ENCODE data around the gene OCLN. TPM values are rescaled to one million over a fixed set of nuclear protein-coding genes. Genes with fewer than 3 reads are reported as not detected.

Gene OCLN
- total RNA-seq, 1 donor from 2014 or later: 15.3 TPM

DNA sequence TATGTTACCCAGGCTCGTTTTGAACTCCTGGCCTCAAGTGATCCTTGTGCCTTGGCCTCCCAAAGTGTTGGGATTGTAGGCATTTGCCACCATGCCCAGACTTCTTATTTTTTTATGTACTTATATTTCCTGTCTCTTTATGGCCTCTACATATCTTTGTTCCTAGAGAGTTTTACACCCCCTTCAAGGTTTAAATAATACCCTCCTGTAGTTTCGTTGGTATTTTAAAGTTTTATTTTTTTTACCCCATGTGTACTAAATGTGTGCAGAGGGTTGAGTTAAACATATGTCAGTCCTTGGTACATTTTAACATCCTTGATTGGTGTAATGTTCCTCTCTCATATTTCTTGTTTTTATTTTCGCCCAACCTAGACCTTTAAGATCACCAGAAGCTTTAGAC, 29.4 kb downstream of the OCLN start:
- Histone ChIP-seq H4K20me1 (ENCODE audit: insufficient read depth, low read length) (no peaks in the 10 kb centered on the region), H3K27ac (ENCODE audit: low read depth, low read length) (no peak overlapping the region), H3K79me2 (ENCODE audit: insufficient read depth, low read length) (no peaks in the 10 kb centered on the region), H3K9ac (ENCODE audit: low read length) (no peak overlapping the region), H3K4me2 (ENCODE audit: low read length) (no peak overlapping the region), H2AFZ (ENCODE audit: low read depth, low read length) (no peak overlapping the region), H3K4me1 (ENCODE audit: insufficient read depth, low read length) (peaks cover 10% of the 10 kb centered on the region), H3K36me3 (ENCODE audit: insufficient read depth, low read length) (no peaks in the 10 kb centered on the region), H3K4me3 (ENCODE audit: insufficient read depth, low read depth, low read length) (no peak overlapping the region), H3K27me3 (ENCODE audit: insufficient read depth, low read length) (no peaks in the 10 kb centered on the region), H3K9me3 (ENCODE audit: insufficient read depth, low read depth, low read length) (no peaks in the 10 kb centered on the region)
- Mint-ChIP-seq H3K36me3 (ENCODE audit: low read depth, unreplicated experiment) (peaks cover 3% of the 10 kb centered on the region), H3K4me3 (ENCODE audit: unreplicated experiment) (no peak overlapping the region), H3K27me3 (ENCODE audit: low read depth, unreplicated experiment) (no peaks in the 10 kb centered on the region), H3K9me3 (ENCODE audit: unreplicated experiment) (no peaks in the 10 kb centered on the region), H3K4me1 (ENCODE audit: low read depth, unreplicated experiment) (peaks cover 5% of the 10 kb centered on the region), H3K27ac (ENCODE audit: unreplicated experiment) (no peak overlapping the region)
- DNase-seq (ENCODE audit: low read depth) (no peak), FAIRE-seq (no peak)
- no peak for TF ChIP-seq EZH2 (IDR thresholded peaks at IDR 0.05; ENCODE audit: insufficient read depth, low read length)
- TF ChIP-seq, protein P1, sequence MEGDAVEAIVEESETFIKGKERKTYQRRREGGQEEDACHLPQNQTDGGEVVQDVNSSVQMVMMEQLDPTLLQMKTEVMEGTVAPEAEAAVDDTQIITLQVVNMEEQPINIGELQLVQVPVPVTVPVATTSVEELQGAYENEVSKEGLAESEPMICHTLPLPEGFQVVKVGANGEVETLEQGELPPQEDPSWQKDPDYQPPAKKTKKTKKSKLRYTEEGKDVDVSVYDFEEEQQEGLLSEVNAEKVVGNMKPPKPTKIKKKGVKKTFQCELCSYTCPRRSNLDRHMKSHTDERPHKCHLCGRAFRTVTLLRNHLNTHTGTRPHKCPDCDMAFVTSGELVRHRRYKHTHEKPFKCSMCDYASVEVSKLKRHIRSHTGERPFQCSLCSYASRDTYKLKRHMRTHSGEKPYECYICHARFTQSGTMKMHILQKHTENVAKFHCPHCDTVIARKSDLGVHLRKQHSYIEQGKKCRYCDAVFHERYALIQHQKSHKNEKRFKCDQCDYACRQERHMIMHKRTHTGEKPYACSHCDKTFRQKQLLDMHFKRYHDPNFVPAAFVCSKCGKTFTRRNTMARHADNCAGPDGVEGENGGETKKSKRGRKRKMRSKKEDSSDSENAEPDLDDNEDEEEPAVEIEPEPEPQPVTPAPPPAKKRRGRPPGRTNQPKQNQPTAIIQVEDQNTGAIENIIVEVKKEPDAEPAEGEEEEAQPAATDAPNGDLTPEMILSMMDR (IDR thresholded peaks at IDR 0.05; ENCODE audit: insufficient read depth, low read depth, low read length): no peak

DNA sequence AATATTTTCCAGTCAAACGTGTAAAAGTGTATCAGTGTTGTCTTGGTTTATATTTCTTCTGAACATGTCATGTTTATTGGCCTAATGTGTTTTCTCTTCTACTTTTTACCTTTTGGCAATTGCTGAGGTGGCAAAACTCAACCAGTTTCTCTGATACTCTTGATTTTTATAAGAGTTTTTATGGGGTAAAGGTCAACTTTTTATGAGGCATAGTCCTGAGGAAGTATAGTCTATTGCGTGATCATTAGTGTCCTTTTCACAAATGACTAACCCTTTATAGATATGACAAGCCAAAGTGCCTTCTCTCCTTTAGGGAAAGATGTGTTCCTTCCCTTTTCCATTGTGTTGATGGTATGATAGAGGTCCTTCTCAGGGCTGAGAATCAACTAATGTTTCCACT, 32.9 kb downstream of the OCLN start:
- H3K4me1 ChIP-seq (ENCODE audit: insufficient read depth, low read length): no peaks in the 10 kb centered on the region
- DNase-seq (ENCODE audit: low read depth) (no peak), FAIRE-seq (no peak)
- H3K9ac ChIP-seq (ENCODE audit: low read length): no peak overlapping the region
- no peak overlapping the region for H3K4me3 ChIP-seq (ENCODE audit: insufficient read depth, low read depth, low read length)
- Mint-ChIP-seq H3K4me3 (ENCODE audit: unreplicated experiment) (no peak overlapping the region), H3K9me3 (ENCODE audit: unreplicated experiment) (no peaks in the 10 kb centered on the region), H3K27ac (ENCODE audit: unreplicated experiment) (no peak overlapping the region), H3K27me3 (ENCODE audit: low read depth, unreplicated experiment) (no peaks in the 10 kb centered on the region), H3K36me3 (ENCODE audit: low read depth, unreplicated experiment) (peaks cover 3% of the 10 kb centered on the region), H3K4me1 (ENCODE audit: low read depth, unreplicated experiment) (no peaks in the 10 kb centered on the region)
- H2AFZ ChIP-seq (ENCODE audit: low read depth, low read length): no peak overlapping the region
- no peaks in the 10 kb centered on the region for H4K20me1 ChIP-seq (ENCODE audit: insufficient read depth, low read length)
- no peaks in the 10 kb centered on the region for H3K27me3 ChIP-seq (ENCODE audit: insufficient read depth, low read length)
- H3K36me3 ChIP-seq (ENCODE audit: insufficient read depth, low read length): no peaks in the 10 kb centered on the region
- H3K9me3 ChIP-seq (ENCODE audit: insufficient read depth, low read depth, low read length): no peaks in the 10 kb centered on the region
- no peak overlapping the region for H3K4me2 ChIP-seq (ENCODE audit: low read length)
- no peaks in the 10 kb centered on the region for H3K79me2 ChIP-seq (ENCODE audit: insufficient read depth, low read length)
- TF ChIP-seq EZH2 (IDR thresholded peaks at IDR 0.05; ENCODE audit: insufficient read depth, low read length): no peak
- TF ChIP-seq, protein P1 (IDR thresholded peaks at IDR 0.05; ENCODE audit: insufficient read depth, low read depth, low read length): no peak
- no peak overlapping the region for H3K27ac ChIP-seq (ENCODE audit: low read depth, low read length)

DNA sequence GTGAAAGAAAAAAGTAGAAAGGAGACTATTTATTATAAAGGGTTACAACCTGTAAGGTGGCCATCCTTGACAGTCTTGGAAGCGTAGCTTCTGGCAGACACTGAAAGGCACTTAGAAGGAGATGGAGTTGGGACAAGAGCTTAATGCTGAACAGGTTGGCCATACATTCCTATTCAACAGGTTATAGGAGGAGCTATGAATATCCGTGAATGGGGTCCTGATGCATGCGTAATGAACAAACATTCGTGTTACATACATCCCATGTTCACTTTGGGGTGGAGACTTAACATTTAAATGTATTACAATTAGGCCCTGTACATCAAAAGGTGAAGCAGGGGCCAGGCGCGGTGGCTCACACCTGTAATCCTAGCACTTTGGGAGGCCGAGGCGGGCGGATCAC, 34.1 kb downstream of the OCLN start:
- no peak for DNase-seq (ENCODE audit: low read depth)
- Histone ChIP-seq H3K36me3 (ENCODE audit: insufficient read depth, low read length) (no peaks in the 10 kb centered on the region), H3K9ac (ENCODE audit: low read length) (no peak overlapping the region), H3K4me1 (ENCODE audit: insufficient read depth, low read length) (no peaks in the 10 kb centered on the region), H4K20me1 (ENCODE audit: insufficient read depth, low read length) (no peaks in the 10 kb centered on the region), H3K4me3 (ENCODE audit: insufficient read depth, low read depth, low read length) (no peak overlapping the region), H3K9me3 (ENCODE audit: insufficient read depth, low read depth, low read length) (no peaks in the 10 kb centered on the region), H2AFZ (ENCODE audit: low read depth, low read length) (no peak overlapping the region), H3K4me2 (ENCODE audit: low read length) (no peak overlapping the region), H3K27me3 (ENCODE audit: insufficient read depth, low read length) (no peaks in the 10 kb centered on the region), H3K79me2 (ENCODE audit: insufficient read depth, low read length) (no peaks in the 10 kb centered on the region), H3K27ac (ENCODE audit: low read depth, low read length) (no peak overlapping the region)
- H3K27me3 Mint-ChIP-seq (ENCODE audit: low read depth, unreplicated experiment): no peaks in the 10 kb centered on the region
- FAIRE-seq: no peak
- H3K27ac Mint-ChIP-seq (ENCODE audit: unreplicated experiment): no peak overlapping the region
- peaks cover 3% of the 10 kb centered on the region for H3K36me3 Mint-ChIP-seq (ENCODE audit: low read depth, unreplicated experiment)
- no peaks in the 10 kb centered on the region for H3K9me3 Mint-ChIP-seq (ENCODE audit: unreplicated experiment)
- H3K4me1 Mint-ChIP-seq (ENCODE audit: low read depth, unreplicated experiment): peaks cover 1% of the 10 kb centered on the region
- TF ChIP-seq, protein P1 (IDR thresholded peaks at IDR 0.05; ENCODE audit: insufficient read depth, low read depth, low read length): no peak
- no peak for TF ChIP-seq EZH2 (IDR thresholded peaks at IDR 0.05; ENCODE audit: insufficient read depth, low read length)
- H3K4me3 Mint-ChIP-seq (ENCODE audit: unreplicated experiment): no peak overlapping the region

Measured in astrocyte (in vitro differentiated cells and primary cell).